ENCODE data around the gene NOTO. TPM values are rescaled to one million over a fixed set of nuclear protein-coding genes. Genes with fewer than 3 reads are reported as not detected.

Gene NOTO
- total RNA-seq, 4 donors from 2014 or later: not detected

DNA sequence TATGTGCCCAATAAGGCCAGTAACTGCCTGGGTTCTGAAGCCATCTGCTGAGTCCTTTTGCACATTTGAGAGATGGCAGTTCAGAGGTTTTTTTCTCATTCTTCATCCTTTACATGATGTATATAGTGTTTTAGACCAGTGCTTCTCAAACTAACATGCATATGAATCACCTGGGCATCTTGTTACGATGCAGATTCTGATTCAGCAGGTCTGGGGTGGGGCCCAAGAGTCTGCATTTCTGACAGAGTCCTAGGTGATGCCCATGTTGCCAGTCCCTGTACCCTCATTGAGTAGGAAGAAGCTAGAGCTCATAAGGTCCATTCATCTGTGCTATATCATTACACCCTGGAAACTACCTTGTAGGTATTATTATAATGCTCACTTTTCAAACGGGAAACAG lies 15.5 kb downstream of the NOTO start:
- intact Hi-C loops (cut with DNase I; ENCODE audit: low total_unique reads): no loop called here
- peak overlapping the region; percentile 14 to 68 (median 48) for H3K27ac ChIP-seq
- no peaks in the 10 kb centered on the region for H3K27me3 ChIP-seq
- H3K4me1 ChIP-seq: peaks cover 12 to 23% of the 10 kb centered on the region in 2 donors
- ATAC-seq: no peak
- in situ Hi-C loops (cut with MboI; ENCODE audit: low sequenced_read_pairs in 4 of 4): no loop called here
- H3K9me3 ChIP-seq: no peaks in the 10 kb centered on the region
- no peak for DNase-seq
- H3K4me3 ChIP-seq: no peak overlapping the region
- peaks cover 0 to 19% of the 10 kb centered on the region in 2 donors for H3K36me3 ChIP-seq
- TF ChIP-seq, protein P1, sequence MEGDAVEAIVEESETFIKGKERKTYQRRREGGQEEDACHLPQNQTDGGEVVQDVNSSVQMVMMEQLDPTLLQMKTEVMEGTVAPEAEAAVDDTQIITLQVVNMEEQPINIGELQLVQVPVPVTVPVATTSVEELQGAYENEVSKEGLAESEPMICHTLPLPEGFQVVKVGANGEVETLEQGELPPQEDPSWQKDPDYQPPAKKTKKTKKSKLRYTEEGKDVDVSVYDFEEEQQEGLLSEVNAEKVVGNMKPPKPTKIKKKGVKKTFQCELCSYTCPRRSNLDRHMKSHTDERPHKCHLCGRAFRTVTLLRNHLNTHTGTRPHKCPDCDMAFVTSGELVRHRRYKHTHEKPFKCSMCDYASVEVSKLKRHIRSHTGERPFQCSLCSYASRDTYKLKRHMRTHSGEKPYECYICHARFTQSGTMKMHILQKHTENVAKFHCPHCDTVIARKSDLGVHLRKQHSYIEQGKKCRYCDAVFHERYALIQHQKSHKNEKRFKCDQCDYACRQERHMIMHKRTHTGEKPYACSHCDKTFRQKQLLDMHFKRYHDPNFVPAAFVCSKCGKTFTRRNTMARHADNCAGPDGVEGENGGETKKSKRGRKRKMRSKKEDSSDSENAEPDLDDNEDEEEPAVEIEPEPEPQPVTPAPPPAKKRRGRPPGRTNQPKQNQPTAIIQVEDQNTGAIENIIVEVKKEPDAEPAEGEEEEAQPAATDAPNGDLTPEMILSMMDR (IDR thresholded peaks at IDR 0.05 in 4 of 5, conservative IDR thresholded peaks at IDR 0.05 in 1 of 5): no peak
- no peak for TF ChIP-seq POLR2A (IDR thresholded peaks at IDR 0.05)

DNA sequence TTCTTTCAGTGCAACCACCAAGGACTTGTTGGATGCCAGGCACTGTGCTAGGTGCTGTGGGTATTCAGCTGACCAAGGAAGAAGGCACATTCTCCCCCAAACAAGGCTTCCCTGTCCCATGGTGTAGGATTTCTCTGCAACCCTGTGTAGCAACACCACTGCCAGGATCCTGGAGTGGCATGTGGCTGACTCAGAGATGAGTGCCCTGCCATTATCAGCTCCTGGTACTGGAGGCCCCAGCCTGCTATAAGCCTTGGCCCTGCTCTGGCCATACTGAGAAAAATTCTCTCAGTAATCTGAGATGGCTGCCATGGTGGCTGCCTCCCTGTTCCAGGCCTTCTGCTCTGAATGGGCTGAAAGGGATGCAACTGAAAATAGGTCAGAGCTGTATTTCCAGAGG lies 15.9 kb downstream of the NOTO start:
- H3K4me1 ChIP-seq: peaks cover 12 to 23% of the 10 kb centered on the region in 2 donors
- intact Hi-C loops (cut with DNase I; ENCODE audit: low total_unique reads): no loop called here
- no peaks in the 10 kb centered on the region for H3K27me3 ChIP-seq
- H3K4me3 ChIP-seq: no peak overlapping the region
- ATAC-seq (peak; percentile 83 to 89), DNase-seq (peak; percentile 33 to 58)
- peaks cover 0 to 23% of the 10 kb centered on the region in 2 donors for H3K36me3 ChIP-seq
- H3K9me3 ChIP-seq: no peaks in the 10 kb centered on the region
- H3K27ac ChIP-seq: peak overlapping the region; percentile 14 to 68 (median 48)
- TF ChIP-seq, protein P1 (IDR thresholded peaks at IDR 0.05 in 4 of 5, conservative IDR thresholded peaks at IDR 0.05 in 1 of 5): no peak
- TF ChIP-seq POLR2A (IDR thresholded peaks at IDR 0.05): no peak
- in situ Hi-C loops (cut with MboI; ENCODE audit: low sequenced_read_pairs in 4 of 4): no loop called here

GRCh38 chr2:73223821-73224220 lies 21.4 kb downstream of the NOTO start:
- intact Hi-C loops (cut with DNase I; ENCODE audit: low total_unique reads) (no loop called here), in situ Hi-C loops (cut with MboI; ENCODE audit: low sequenced_read_pairs in 4 of 4) (no loop called here)
- TF ChIP-seq, protein P1 (IDR thresholded peaks at IDR 0.05 in 4 of 5, conservative IDR thresholded peaks at IDR 0.05 in 1 of 5): no peak
- TF ChIP-seq POLR2A (IDR thresholded peaks at IDR 0.05): no peak
- Histone ChIP-seq H3K27me3 (no peaks in the 10 kb centered on the region), H3K9me3 (no peaks in the 10 kb centered on the region), H3K4me1 (peaks cover 0 to 3% of the 10 kb centered on the region in 2 donors), H3K36me3 (peaks cover 0 to 75% of the 10 kb centered on the region in 2 donors), H3K27ac (no peak overlapping the region), H3K4me3 (no peak overlapping the region)
- ATAC-seq (no peak), DNase-seq (no peak)

- intact Hi-C loops (cut with DNase I; ENCODE audit: low total_unique reads): no loop called here
- Histone ChIP-seq H3K36me3 (peaks cover 0 to 89% of the 10 kb centered on the region in 2 donors), H3K27me3 (no peaks in the 10 kb centered on the region), H3K4me1 (no peaks in the 10 kb centered on the region), H3K9me3 (no peaks in the 10 kb centered on the region), H3K27ac (no peak overlapping the region), H3K4me3 (no peak overlapping the region)
- in situ Hi-C loops (cut with MboI; ENCODE audit: low sequenced_read_pairs in 4 of 4): loop anchor here in 3 of 4 donors (25.0 kb wide), 3 partner anchors 162 to 1312 kb away; partner anchors contain the start of genes TPRKB (in 3 of the 3), ALMS1 (in 1 of the 3), AUP1 (in 1 of the 3) and DQX1 (in 1 of the 3)
- ATAC-seq: no peak
- no peak for DNase-seq
- TF ChIP-seq, protein P1 (IDR thresholded peaks at IDR 0.05 in 4 of 5, conservative IDR thresholded peaks at IDR 0.05 in 1 of 5): no peak
- no peak for TF ChIP-seq POLR2A (IDR thresholded peaks at IDR 0.05)
These were observed 23.4 kb downstream of the NOTO start for GRCh38 chr2:73225513-73226360.
